HG03025 (cell line): ENCODE data around the gene MORF4L1.
"Not testable (repeated sequence)": the region's sequence is repeated elsewhere in the genome, so short reads cannot be mapped to it uniquely, and the experiment has no call there.

ENCODE experiments used
- ATAC-seq: cut with Tn5 transposase; IDR thresholded peaks from one replicate; pipeline ENCODE4 v1.9.1; 2021; ENCODE audit warnings: mild to moderate bottlenecking, moderate library complexity; ENCODE audit not compliant: unreplicated experiment, low FRiP score

Gene MORF4L1

DNA sequence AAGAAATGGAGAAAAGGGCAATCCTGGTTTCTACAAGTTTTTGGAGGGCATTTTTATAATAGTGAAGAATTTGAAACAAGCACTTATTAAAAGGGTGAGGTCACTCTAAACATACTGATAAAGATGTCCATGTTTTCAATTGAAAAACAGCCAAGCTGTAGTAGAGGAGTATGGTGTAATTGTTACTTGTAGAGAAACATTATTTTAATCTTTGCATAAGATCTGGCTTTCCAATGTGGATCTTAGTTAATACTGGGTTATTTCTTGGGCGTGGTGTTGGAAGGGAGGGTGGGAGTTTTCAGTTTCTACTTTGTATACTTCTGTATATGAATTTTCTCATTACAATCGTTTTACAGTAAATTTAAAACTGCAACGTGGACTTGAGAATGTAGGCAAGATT, 22.8 kb downstream of the MORF4L1 start:
- no peak for ATAC-seq

GRCh38 chr15:78898540-78898939, 25.9 kb downstream of the MORF4L1 start:
- no peak for ATAC-seq

GRCh38 chr15:78900819-78901533, 28.3 kb downstream of the MORF4L1 start:
- ATAC-seq: not testable (repeated sequence)

- ATAC-seq: not testable (repeated sequence)
Observed at GRCh38 chr15:78902281-78903032, 29.8 kb downstream of the MORF4L1 start.

DNA sequence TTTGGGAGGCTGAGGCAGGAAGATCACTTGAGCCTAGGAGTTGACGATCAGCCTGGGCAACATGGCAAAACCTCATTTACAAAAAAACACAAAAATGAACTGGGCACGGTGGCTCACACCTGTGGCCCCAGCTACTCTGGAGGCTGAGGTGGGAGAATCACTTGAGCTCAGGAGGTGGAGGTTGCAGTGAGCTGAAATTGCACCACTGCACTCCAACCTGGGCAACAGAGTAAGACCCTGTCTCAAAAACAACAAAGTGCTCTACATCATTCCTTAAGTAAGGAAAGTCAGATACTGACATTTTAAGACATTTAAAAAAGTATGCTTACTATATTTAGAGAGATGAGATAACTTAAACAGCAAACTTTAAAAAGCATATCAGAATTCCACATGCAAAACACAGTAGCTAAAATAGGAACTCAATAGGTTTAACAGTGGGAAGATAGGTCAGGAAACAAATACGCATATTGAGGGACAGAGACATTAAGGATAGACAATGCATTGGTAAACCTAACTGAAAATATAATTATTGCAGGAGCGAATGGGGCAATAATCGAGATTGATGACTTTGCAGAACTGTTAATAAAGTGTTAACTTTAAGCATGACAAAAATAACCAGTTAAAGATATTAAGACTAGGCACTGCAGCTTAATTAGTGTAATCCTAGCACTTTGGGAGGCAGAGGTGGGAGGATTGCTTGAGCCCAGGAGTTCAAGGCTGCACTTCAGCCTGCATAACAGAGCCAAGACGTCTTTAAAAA, 32.1 kb downstream of the MORF4L1 start:
- ATAC-seq: no peak

- no peak for ATAC-seq
Observed at GRCh38 chr15:78906316-78906620, 33.6 kb downstream of the MORF4L1 start.

DNA sequence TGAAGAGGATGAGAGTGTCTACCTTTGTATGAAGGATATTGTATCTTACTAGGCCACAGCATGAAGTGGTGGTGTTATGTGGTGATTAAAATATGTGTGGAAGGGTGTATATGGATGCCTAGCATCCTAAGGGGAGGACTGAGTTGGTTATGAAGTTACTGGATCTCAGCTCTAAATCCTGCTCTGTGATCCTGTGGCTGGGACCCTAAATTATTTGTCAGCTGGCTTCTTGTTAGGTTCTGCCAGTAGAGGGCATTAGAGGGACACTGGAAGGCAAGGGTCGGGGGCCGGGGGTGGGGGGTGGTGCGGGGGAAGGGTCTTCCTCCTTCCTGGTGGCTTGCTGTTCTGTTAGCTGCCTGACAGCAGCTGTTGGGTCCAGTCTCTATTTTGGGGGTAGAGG, 34.9 kb downstream of the MORF4L1 start:
- no peak for ATAC-seq

- no peak for ATAC-seq
Observed at GRCh38 chr15:78909160-78909695, 36.5 kb downstream of the MORF4L1 start.

DNA sequence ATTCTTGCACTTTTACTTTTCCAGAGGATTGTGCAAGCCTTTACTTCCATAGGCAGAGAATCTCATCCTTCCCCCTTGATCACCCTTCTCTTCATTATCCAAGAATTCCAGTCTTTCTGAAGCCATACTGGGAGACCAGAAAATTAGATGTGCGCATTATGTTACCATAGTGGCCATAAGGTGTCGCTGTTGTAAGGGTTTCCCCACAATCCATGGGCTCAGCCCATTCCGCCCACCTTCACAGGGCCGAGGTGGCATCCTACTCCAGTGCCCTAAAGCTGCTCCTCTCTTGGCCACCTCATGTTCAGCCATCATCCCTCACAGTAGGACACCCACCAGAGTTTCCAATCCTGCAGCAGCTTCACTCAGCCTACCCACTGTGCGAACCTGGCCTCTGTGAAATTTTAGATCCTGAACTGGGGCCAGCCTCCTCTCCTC, 37.1 kb downstream of the MORF4L1 start:
- ATAC-seq: no peak

DNA sequence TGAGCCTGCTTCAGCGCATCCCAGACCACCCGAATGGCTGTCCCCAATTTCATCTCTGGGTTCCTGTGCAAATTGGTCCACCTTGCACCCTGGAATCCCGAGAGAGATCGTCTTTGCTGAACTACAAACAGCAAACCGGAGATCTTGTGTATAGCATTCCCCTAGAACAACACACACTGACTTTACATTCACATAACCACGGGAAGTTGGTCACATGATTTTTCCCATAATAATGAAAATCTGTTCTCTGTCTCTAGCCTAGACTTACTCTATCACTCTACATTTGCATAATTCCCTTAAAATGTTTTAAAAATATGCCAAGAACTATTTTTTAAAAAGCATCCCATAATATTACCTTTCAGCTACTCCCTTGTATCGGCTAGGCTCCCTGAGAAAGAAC, 37.6 kb downstream of the MORF4L1 start:
- no peak for ATAC-seq

GRCh38 chr15:78912316-78912715, 39.6 kb downstream of the MORF4L1 start:
- ATAC-seq: no peak

- no peak for ATAC-seq
Observed at GRCh38 chr15:78913012-78913411, 40.3 kb downstream of the MORF4L1 start.

DNA sequence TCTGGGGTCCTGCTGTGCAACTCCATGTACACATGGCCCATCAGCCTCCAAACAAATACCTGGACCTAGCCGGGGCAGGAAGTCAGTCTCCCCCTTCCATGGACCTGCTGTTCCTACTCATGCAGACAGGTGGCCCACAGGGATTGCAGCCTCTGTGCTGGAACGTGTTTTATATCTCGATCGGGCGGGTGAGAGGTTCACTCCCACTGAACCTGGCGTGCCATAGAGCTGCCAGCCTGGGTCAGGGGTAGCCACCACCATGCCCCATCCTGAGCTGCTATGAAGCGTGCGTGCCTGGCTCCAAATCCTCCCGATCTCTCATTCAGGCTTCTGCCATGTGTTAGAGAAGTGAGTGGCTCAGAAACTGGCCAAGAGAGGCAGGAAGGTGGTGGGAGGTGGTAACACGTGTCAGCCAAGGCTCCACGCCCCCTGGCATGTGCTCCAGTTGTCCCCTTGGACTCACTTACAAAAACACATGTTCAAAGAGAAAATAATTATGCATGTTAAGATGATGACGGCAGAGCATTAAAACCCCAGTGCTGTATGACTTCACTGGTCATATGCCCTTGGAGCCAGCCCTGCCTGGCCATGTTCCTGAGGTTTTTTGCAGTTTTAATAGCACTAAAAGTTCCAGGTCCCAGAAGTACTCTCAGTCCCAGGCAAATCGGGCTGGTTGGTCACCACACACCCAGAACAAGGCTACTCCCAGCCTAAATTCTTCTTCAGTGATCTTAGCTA, 41.5 kb downstream of the MORF4L1 start:
- ATAC-seq: no peak

DNA sequence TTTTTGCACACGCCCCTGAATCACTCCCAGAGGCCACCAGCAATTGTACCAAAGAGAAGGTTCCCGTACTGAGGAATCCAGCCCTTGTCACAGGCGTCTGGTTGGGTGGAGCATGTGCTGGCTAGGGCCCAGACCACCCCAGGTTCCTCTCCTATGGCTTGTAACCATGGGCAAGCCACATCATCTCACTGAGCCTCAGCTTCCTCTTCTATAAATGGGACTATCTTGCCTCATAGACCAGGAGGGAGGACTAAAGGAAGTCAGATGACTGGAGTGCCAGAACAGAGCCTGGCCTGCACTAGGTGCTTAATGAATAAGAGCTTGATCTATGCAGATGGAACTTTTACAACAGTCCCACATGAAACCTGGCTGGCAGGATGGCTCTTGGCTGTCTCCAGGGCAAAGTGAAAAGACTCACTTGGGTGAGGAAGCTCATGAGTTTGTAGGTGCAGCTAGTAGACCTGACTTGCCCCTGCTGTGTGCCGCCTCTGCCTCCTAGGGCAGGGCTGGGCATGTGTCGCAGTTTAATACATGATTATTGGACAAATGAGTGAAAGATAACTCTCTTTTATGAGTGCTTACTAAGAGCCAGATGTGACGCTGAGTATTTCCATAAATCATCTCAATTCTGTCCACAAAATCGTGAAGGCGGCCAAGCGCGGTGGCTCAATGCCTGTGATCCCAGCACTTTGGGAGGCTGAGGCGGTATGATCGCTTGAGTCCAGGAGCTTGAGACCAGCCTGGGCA, 42.8 kb downstream of the MORF4L1 start:
- ATAC-seq: no peak

GRCh38 chr15:78916088-78916487, 43.4 kb downstream of the MORF4L1 start:
- no peak for ATAC-seq

GRCh38 chr15:78917888-78918287, 45.2 kb downstream of the MORF4L1 start:
- no peak for ATAC-seq

DNA sequence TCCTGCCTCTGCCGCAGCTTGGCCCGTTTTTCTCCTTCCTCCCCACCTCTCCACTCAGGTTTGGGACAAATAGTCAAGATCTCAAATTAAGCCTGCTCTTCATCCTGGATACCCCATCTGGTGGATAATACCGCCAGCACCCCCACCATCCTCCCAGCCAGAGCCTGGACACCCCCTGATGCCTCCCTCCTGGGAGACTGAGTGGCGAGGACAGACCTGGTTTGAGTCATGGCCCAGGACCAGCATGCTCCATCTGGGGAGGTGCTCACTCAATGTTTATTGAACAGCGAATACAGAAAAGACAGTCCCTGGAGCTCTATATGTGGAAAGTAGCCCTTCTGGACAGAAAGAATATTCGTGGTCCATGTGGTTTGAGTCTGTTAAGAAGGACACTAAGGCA, 48.8 kb downstream of the MORF4L1 start:
- no peak for ATAC-seq

DNA sequence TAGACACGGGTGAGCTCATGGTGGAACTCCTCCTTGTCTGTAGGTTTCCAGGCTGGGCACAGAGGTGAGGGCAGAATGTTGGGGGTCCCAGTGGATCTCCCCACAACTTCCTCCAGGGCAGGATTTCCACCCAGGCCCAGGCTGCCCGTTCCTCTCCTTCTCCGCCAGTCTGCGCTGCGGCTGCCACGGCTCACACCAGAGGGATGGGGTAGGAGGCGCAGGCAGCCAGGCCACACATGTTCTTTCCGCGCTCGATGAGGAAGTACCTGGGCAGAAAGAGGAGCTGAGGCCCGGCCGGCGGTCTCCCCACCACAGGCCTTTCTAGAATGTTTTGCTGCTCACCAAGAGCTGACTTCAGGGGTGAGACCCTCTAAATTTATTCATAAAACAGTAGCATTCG, 49.2 kb downstream of the MORF4L1 start:
- no peak for ATAC-seq

GRCh38 chr15:78922527-78922926, 49.8 kb downstream of the MORF4L1 start:
- ATAC-seq: no peak

- no peak for ATAC-seq
Observed at GRCh38 chr15:78923015-78923414, 50.3 kb downstream of the MORF4L1 start.
